Head of caudate nucleus (tissue), 42 donors: ENCODE measurements around the gene RTN4.
"Not testable (repeated sequence)": the region's sequence is repeated elsewhere in the genome, so short reads cannot be mapped to it uniquely, and the experiment has no call there.

Source experiments
- DNase-seq, 42 donors: peaks; one replicate each; pipeline versions ENCODE4 v3.0.0 to v3.0.0-alpha.2; 2020 to 2021; ENCODE audit warnings: mixed read lengths in 7 of 42
- intact Hi-C: fragments of 100-400 bp; cut with DNase I; formaldehyde crosslinking; loops from one replicate; pipeline ENCODE4 v1.15.0; 2022

RTN4 gene

GRCh38 chr2:55050100-55050994 lies at the start of gene RTN4:
Gene RTN4, minus strand, starts transcription at chr2:55050451. Its CDS starts 151 bp downstream, at chr2:55050300.
- peak; percentile 95 to 100 (median 99) for DNase-seq
- intact Hi-C loops: loop anchor here (2.0 kb wide), 1 partner anchor 116 kb away; no protein-coding TSS in a partner anchor

GRCh38 chr2:55099493-55099877 lies 49.2 kb upstream of the RTN4 start:
- intact Hi-C loops: no loop called here
- no peak for DNase-seq

GRCh38 chr2:55097461-55098410 lies 47.5 kb upstream of the RTN4 start:
- no peak for DNase-seq
- intact Hi-C loops: no loop called here

- no peak for DNase-seq
- intact Hi-C loops: no loop called here
Measured at GRCh38 chr2:55097082-55097460, 46.8 kb upstream of the RTN4 start.

- DNase-seq: no peak
- intact Hi-C loops: no loop called here
Measured at GRCh38 chr2:55096586-55096985, 46.3 kb upstream of the RTN4 start.

GRCh38 chr2:55093381-55093780 lies 43.1 kb upstream of the RTN4 start:
- no peak for DNase-seq
- intact Hi-C loops: no loop called here

GRCh38 chr2:55092439-55092838 lies 42.2 kb upstream of the RTN4 start:
- intact Hi-C loops: no loop called here
- no peak for DNase-seq

- intact Hi-C loops, DNase-seq: not testable (repeated sequence)
Measured at GRCh38 chr2:55091681-55092080, 41.4 kb upstream of the RTN4 start.

GRCh38 chr2:55090702-55091101 lies 40.5 kb upstream of the RTN4 start:
- no peak for DNase-seq
- intact Hi-C loops: no loop called here

GRCh38 chr2:55089726-55090125 lies 39.5 kb upstream of the RTN4 start:
- DNase-seq: no peak
- intact Hi-C loops: no loop called here

- no peak for DNase-seq
- intact Hi-C loops: no loop called here
Measured at GRCh38 chr2:55088400-55088799, 38.1 kb upstream of the RTN4 start.

GRCh38 chr2:55087936-55088335 lies 37.7 kb upstream of the RTN4 start:
- intact Hi-C loops: no loop called here
- no peak for DNase-seq

- DNase-seq: no peak
- intact Hi-C loops: no loop called here
Measured at GRCh38 chr2:55087501-55087900, 37.2 kb upstream of the RTN4 start.

- DNase-seq: no peak
- intact Hi-C loops: no loop called here
Measured at GRCh38 chr2:55085113-55086040, 35.1 kb upstream of the RTN4 start.

GRCh38 chr2:55084641-55085040 lies 34.4 kb upstream of the RTN4 start:
- intact Hi-C loops: no loop called here
- no peak for DNase-seq

- DNase-seq: no peak
- intact Hi-C loops: no loop called here
Measured at GRCh38 chr2:55080204-55080738, 30.0 kb upstream of the RTN4 start.

GRCh38 chr2:55078956-55079355 lies 28.7 kb upstream of the RTN4 start:
- intact Hi-C loops: no loop called here
- no peak for DNase-seq

GRCh38 chr2:55076721-55077120 lies 26.5 kb upstream of the RTN4 start:
- no peak for DNase-seq
- intact Hi-C loops: no loop called here

GRCh38 chr2:55076019-55076418 lies 25.8 kb upstream of the RTN4 start:
- DNase-seq, intact Hi-C loops: not testable (repeated sequence)
